ENCODE results near the gene CCDC106. TPM values are rescaled to one million over a fixed set of nuclear protein-coding genes. Genes with fewer than 3 reads are reported as not detected.

CCDC106 gene
- total and polyA plus RNA-seq, 2 donors from 2014 or later, result 22.7 to 51.9 TPM

- TF ChIP-seq CTCF (IDR thresholded peaks at IDR 0.05; ENCODE audit: borderline replicate concordance, extremely low read depth, insufficient read depth), result no peak
- H3K9me3 ChIP-seq (ENCODE audit: control insufficient read depth in 2 of 3, insufficient read depth in 1 of 3, low read length in 3 of 3), result no peaks in the 10 kb centered on the region
- H3K27me3 ChIP-seq (ENCODE audit: control insufficient read depth, insufficient read depth, low read length), result no peaks in the 10 kb centered on the region
- no peak overlapping the region for H3K27ac ChIP-seq (ENCODE audit: low read depth in 2 of 2, low read length in 2 of 2)
- intact Hi-C loops (cut with DNase I), result no loop called here
- no peak overlapping the region for H3K4me3 ChIP-seq (ENCODE audit: low read length in 3 of 3)
- H3K9ac ChIP-seq (ENCODE audit: low read length in 3 of 3), result no peak overlapping the region
- peaks cover 0 to 70% (median 64%) of the 10 kb centered on the region in 3 donors for H3K4me1 ChIP-seq (ENCODE audit: control insufficient read depth in 2 of 3, insufficient read depth in 2 of 3, low read depth in 1 of 3, low read length in 3 of 3)
- FAIRE-seq, result no peak
- peaks cover 2 to 17% (median 15%) of the 10 kb centered on the region in 3 donors for H3K36me3 ChIP-seq (ENCODE audit: control insufficient read depth in 2 of 3, insufficient read depth in 3 of 3, low read length in 3 of 3)
- peak in 1 of 5 donors; percentile 70 for DNase-seq
Observed at GRCh38 chr19:55679343-55680257, 31.6 kb downstream of the CCDC106 start.

GRCh38 chr19:55680339-55681130 lies 32.5 kb downstream of the CCDC106 start:
- Histone ChIP-seq H3K9me3 (ENCODE audit: control insufficient read depth in 2 of 3, insufficient read depth in 1 of 3, low read length in 3 of 3) (no peaks in the 10 kb centered on the region), H3K4me1 (ENCODE audit: control insufficient read depth in 2 of 3, insufficient read depth in 2 of 3, low read depth in 1 of 3, low read length in 3 of 3) (peaks cover 0 to 79% (median 74%) of the 10 kb centered on the region in 3 donors), H3K9ac (ENCODE audit: low read length in 3 of 3) (no peak overlapping the region), H3K27me3 (ENCODE audit: control insufficient read depth, insufficient read depth, low read length) (no peaks in the 10 kb centered on the region), H3K4me3 (ENCODE audit: low read length in 3 of 3) (no peak overlapping the region), H3K36me3 (ENCODE audit: control insufficient read depth in 2 of 3, insufficient read depth in 3 of 3, low read length in 3 of 3) (peaks cover 2 to 22% (median 18%) of the 10 kb centered on the region in 3 donors), H3K27ac (ENCODE audit: low read depth in 2 of 2, low read length in 2 of 2) (peak overlapping the region in 1 of 2 donors; percentile 9)
- DNase-seq (peak in 1 of 5 donors; percentile 66), FAIRE-seq (no peak)
- intact Hi-C loops (cut with DNase I), result no loop called here
- no peak for TF ChIP-seq CTCF (IDR thresholded peaks at IDR 0.05; ENCODE audit: borderline replicate concordance, extremely low read depth, insufficient read depth)

DNA sequence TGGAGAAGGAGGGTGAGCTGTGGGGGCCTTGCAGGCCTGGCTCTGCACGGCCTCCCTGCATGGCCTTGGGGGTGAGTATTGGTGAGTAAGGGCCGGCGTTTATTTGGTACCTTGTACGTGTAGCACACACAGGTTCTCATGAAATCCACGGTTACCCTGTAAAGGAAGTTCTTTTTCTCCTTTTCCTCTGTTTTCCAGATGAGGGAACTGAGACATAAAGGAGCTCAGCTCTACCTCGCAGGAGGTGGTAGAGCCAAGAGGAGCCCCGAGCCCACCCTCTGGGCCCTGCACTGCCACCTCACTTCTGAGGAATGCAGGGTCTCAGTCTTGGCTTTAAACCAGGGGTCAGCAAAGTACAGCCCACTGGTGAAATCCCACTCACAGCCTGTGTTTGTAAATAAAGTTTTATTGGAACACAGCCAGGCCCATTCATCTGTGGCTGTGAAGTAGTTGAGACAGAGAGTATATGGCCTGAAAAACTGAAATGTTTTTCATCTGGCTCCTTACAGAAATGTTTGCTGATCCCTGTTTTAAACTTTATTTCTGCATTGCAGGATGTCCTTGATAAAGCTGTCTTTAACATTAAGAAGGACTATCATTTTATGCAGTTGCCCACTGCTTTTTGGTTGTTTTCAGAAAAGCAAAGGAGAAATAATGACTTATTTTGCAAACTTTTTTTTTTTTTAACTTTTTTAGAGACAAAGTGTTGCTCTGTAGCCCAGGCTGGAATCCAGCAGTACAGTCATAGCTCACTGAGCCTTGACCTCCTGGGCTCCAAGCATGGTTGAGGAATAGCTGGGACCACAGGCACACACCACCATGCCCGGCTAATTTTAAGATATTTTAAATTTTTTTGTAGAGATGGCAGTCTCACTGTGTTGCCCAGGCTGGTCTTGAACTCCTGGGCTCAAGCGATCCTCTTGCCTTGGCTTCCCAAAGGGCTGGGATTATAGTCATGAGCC lies 33.4 kb downstream of the CCDC106 start:
- no peak for FAIRE-seq
- intact Hi-C loops (cut with DNase I), result no loop called here
- no peak overlapping the region for H3K4me3 ChIP-seq (ENCODE audit: low read length in 3 of 3)
- peaks cover 2 to 29% (median 23%) of the 10 kb centered on the region in 3 donors for H3K36me3 ChIP-seq (ENCODE audit: control insufficient read depth in 2 of 3, insufficient read depth in 3 of 3, low read length in 3 of 3)
- no peaks in the 10 kb centered on the region for H3K9me3 ChIP-seq (ENCODE audit: control insufficient read depth in 2 of 3, insufficient read depth in 1 of 3, low read length in 3 of 3)
- peaks cover 0 to 81% (median 72%) of the 10 kb centered on the region in 3 donors for H3K4me1 ChIP-seq (ENCODE audit: control insufficient read depth in 2 of 3, insufficient read depth in 2 of 3, low read depth in 1 of 3, low read length in 3 of 3)
- H3K27me3 ChIP-seq (ENCODE audit: control insufficient read depth, insufficient read depth, low read length), result no peaks in the 10 kb centered on the region
- no peak overlapping the region for H3K9ac ChIP-seq (ENCODE audit: low read length in 3 of 3)
- peak in 3 of 5 donors; percentile 26 to 60 (median 37) for DNase-seq
- H3K27ac ChIP-seq (ENCODE audit: low read depth in 2 of 2, low read length in 2 of 2), result peak overlapping the region in 1 of 2 donors; percentile 9
- TF ChIP-seq CTCF (IDR thresholded peaks at IDR 0.05; ENCODE audit: borderline replicate concordance, extremely low read depth, insufficient read depth), result no peak
